Glutamatergic neuron (in vitro differentiated cells): ENCODE data around the gene HNF1B. TPM values are rescaled to one million over a fixed set of nuclear protein-coding genes. Genes with fewer than 3 reads are reported as not detected.

Source experiments
- DNase-seq: peaks from one replicate; pipeline ENCODE4 v3.0.0; 2022
- H3K27ac Mint-ChIP-seq: one replicate; pipeline ENCODE4 v1.8.0; 2020; ENCODE audit warnings: mild to moderate bottlenecking, mixed read lengths, inconsistent platforms; ENCODE audit not compliant: unreplicated experiment
- H3K27me3 Mint-ChIP-seq: one replicate; pipeline ENCODE4 v1.8.0; 2020; ENCODE audit warnings: mild to moderate bottlenecking, moderate library complexity, mixed read lengths, inconsistent platforms; ENCODE audit not compliant: unreplicated experiment
- H3K36me3 Mint-ChIP-seq: one replicate; pipeline ENCODE4 v1.8.0; 2020; ENCODE audit warnings: mild to moderate bottlenecking, mixed read lengths, inconsistent platforms; ENCODE audit not compliant: unreplicated experiment
- H3K4me1 Mint-ChIP-seq: one replicate; pipeline ENCODE4 v1.8.0; 2020; ENCODE audit warnings: mild to moderate bottlenecking, low read depth, mixed read lengths, inconsistent platforms; ENCODE audit not compliant: unreplicated experiment
- H3K4me3 Mint-ChIP-seq: one replicate; pipeline ENCODE4 v1.8.0; 2020; ENCODE audit warnings: mild to moderate bottlenecking, mixed read lengths, inconsistent platforms; ENCODE audit not compliant: unreplicated experiment
- H3K9me3 Mint-ChIP-seq: one replicate; pipeline ENCODE4 v1.8.0; 2020; ENCODE audit warnings: mild to moderate bottlenecking, moderate library complexity, mixed read lengths, inconsistent platforms; ENCODE audit not compliant: unreplicated experiment
- CTCF ChIP-seq: fragments of 200-600 bp; sonication (generic); IDR thresholded peaks from one replicate; pipeline ENCODE4 v1.5.0; 2021; ENCODE audit not compliant: partially characterized antibody, unreplicated experiment
- total RNA-seq: library from RNA; stranded (reverse); fragmentation: NEBNext Ultra II Directional; extraction: Animal tissue kit (Norgen Biotek cat#: 25700); gene quantifications from one replicate; pipeline ENCODE4 v1.2.1, GENCODE V29; 2021; ENCODE audit not compliant: unreplicated experiment

The HNF1B gene
- total RNA-seq, 1 donor from 2014 or later, result not detected

- Mint-ChIP-seq H3K4me3 (no peak overlapping the region), H3K4me1 (no peaks in the 10 kb centered on the region), H3K27ac (no peak overlapping the region), H3K27me3 (no peaks in the 10 kb centered on the region), H3K9me3 (no peaks in the 10 kb centered on the region), H3K36me3 (no peaks in the 10 kb centered on the region)
- DNase-seq, result no peak
- TF ChIP-seq CTCF, result no peak
Measured at GRCh38 chr17:37672548-37673078, 72.2 kb downstream of the HNF1B start.

GRCh38 chr17:37671824-37672547 is 72.9 kb downstream of the HNF1B start:
- Mint-ChIP-seq H3K36me3 (no peaks in the 10 kb centered on the region), H3K4me3 (no peak overlapping the region), H3K4me1 (no peaks in the 10 kb centered on the region), H3K9me3 (no peaks in the 10 kb centered on the region), H3K27ac (no peak overlapping the region), H3K27me3 (no peaks in the 10 kb centered on the region)
- TF ChIP-seq CTCF, result no peak
- DNase-seq, result no peak

- H3K27me3 Mint-ChIP-seq, result no peaks in the 10 kb centered on the region
- H3K27ac Mint-ChIP-seq, result no peak overlapping the region
- no peaks in the 10 kb centered on the region for H3K4me1 Mint-ChIP-seq
- DNase-seq, result no peak
- TF ChIP-seq CTCF, result no peak
- H3K9me3 Mint-ChIP-seq, result no peaks in the 10 kb centered on the region
- H3K4me3 Mint-ChIP-seq, result no peak overlapping the region
- H3K36me3 Mint-ChIP-seq, result no peaks in the 10 kb centered on the region
Measured at GRCh38 chr17:37671028-37671823, 73.6 kb downstream of the HNF1B start.

GRCh38 chr17:37667039-37667438 is 77.8 kb downstream of the HNF1B start:
- Mint-ChIP-seq H3K27me3 (no peaks in the 10 kb centered on the region), H3K27ac (no peak overlapping the region), H3K9me3 (no peaks in the 10 kb centered on the region), H3K36me3 (no peaks in the 10 kb centered on the region), H3K4me3 (no peak overlapping the region), H3K4me1 (peaks cover 3% of the 10 kb centered on the region)
- DNase-seq, result no peak
- no peak for TF ChIP-seq CTCF

- H3K4me3 Mint-ChIP-seq, result no peak overlapping the region
Measured at GRCh38 chr17:37664214-37664613, 80.6 kb downstream of the HNF1B start.

More at GRCh38 chr17:37664214-37664613, 80.6 kb downstream of the HNF1B start:
- no peaks in the 10 kb centered on the region for H3K27me3 Mint-ChIP-seq
- H3K36me3 Mint-ChIP-seq, result no peaks in the 10 kb centered on the region
- no peak for DNase-seq
- H3K27ac Mint-ChIP-seq, result no peak overlapping the region
- H3K4me1 Mint-ChIP-seq, result peaks cover 3% of the 10 kb centered on the region
- H3K9me3 Mint-ChIP-seq, result no peaks in the 10 kb centered on the region
- TF ChIP-seq CTCF, result no peak
